ENCODE measurements around the gene PRSS56.

Gene PRSS56

DNA sequence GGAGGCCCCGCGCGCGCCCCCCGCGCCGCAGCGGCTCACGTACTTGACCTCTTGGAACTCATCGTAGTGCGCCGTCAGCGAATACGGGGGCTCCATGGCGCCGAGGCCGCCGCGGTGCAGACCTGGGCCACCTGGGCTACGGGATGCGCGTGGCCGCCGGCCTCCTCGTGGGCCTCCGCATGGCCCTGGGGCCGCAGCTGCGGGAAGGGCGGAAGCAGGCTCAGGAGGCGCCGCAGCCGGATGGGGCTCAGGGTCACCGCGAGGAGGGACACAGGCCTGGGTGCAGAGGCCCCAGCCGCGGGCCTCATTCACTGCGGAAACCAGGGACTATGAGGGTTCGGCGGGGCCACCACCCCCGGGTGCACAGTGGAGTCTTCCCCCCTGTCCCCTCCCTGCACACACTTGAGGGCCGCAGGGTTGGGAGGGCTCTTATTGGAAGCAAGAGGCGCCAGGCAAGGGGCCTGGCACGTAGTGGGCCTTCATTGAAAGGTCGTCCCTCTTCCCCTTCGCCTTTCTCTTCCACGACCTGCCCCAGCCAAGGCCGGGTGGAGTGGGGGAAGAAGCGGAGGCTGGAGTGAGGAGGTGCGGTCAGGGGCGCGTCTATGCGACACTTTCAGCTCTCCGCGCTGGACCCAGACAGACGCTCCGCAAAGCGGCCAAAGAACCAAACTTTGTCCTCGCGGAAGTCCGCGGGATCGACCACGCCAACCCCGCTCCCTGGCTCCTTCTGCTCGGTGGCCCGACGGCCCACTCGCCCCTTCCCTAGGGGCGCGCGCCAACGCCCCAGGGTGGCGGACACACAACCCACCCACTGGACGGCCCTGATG is 33.4 kb upstream of the PRSS56 start:
- no peak for DNase-seq (ENCODE audit: low spot score)

DNA sequence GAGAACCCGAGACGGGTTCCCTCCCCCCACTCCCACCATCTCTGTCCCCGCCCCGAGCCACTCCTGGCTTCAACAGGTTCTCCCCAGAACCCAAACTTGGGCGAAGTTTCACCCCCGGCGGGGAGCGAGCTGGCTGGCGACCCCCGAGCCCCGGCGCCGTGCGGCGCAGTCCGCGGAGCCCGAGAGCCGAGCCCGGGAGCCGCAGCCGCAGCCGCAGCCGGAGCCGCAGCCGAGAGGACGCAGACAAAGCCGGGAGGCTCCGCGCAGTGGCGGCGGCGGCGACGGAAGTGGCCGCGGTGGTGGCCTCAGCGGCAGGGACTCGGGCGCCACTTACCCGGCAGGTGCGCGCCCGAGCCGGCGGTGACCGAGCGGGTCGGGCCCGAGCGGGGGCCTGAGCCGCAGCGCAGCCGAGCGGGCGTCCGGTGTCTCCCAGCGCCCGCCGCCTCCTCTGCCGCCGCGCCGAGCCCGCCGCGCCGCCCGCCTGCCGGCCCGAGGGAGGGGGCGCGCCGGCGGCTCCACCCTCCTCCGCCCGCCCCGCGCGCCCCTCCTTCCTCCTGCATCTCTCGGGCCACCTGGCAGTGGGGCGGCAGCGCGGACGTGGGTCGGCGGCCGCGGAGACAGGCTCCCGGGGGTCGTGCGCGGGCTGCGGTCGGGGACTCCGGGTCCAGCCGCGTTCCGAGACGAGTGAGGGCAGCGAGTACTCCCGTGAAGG is 32.6 kb upstream of the PRSS56 start, which contains the start of gene ECEL1:
TSS of gene ECEL1 (minus strand) at position 450 of the 712 bp plus-strand sequence. CDS start 1,181 bp downstream, outside the sequence.
- no peak for DNase-seq (ENCODE audit: low spot score)

GRCh38 chr2:232488097-232488711 is 32.0 kb upstream of the PRSS56 start:
- no peak for DNase-seq (ENCODE audit: low spot score)

DNA sequence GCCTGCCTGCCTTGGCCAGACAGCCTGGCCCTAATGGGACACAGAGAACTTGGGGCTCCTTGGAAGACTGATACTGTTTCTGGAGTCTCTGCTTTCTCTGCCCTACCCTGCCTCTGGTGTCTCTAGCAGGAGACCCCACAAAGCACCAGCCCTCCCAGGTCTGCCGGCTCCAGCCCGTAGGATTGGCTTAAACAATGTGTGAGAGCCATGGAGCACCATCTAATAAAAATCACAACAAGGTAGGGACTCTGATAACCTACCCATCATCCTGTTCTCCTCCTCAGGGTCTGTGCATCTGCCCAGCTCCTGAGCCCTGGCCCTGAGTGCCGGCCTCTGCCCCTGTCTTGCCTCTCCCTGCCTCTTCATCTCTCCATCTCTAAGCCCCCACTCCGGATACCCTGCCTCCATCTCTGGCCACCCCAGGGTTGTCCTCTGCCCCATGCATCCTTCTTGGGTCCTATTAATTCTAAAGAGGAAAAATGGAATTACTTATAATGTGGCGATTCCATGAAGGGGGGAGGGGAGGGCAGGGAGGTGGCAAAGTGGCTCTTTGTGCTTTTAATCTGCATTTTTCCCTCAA is 31.4 kb upstream of the PRSS56 start:
- DNase-seq (ENCODE audit: low spot score) = no peak

DNA sequence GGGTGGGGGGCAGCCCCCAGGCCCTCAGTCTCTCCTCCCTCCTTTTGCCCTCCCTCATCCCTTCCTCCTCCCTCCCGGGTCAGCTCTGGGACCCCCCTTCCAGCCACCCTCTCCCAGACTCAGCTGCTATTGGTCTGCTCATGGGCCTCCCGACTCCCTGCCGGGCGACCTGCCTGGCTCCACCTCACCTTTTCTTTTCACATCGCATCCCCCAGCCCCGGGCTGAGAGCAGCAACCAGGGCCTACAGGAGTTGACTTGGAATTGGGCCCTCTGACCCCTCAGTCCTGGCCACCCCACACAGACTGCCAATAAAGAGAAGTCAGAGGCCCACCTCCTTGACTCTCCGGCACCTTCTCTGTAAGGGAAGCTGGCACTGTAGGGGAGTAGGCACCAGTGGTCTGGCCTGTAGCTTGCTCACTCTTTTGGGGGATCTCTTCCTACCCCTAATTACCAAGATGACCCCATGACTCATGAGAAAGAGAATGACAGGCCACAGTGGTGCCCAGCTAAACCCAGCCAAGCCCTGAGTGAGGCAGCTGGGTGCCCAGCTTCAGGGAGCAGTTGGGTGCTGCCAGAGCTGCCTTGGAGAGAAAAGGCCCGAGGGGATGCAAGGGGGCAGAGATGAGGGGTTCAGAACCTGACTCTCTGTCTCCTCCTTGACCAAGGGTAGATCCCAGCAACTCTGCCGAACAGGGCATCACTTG is 30.5 kb upstream of the PRSS56 start:
- no peak for DNase-seq (ENCODE audit: low spot score)

- no peak for DNase-seq (ENCODE audit: low spot score)
These were observed 29.7 kb upstream of the PRSS56 start for GRCh38 chr2:232490221-232491138.

GRCh38 chr2:232491139-232491780 is 28.9 kb upstream of the PRSS56 start:
- DNase-seq (ENCODE audit: low spot score) = no peak

- no peak for DNase-seq (ENCODE audit: low spot score)
These were observed 27.8 kb upstream of the PRSS56 start for GRCh38 chr2:232492236-232492848.

DNA sequence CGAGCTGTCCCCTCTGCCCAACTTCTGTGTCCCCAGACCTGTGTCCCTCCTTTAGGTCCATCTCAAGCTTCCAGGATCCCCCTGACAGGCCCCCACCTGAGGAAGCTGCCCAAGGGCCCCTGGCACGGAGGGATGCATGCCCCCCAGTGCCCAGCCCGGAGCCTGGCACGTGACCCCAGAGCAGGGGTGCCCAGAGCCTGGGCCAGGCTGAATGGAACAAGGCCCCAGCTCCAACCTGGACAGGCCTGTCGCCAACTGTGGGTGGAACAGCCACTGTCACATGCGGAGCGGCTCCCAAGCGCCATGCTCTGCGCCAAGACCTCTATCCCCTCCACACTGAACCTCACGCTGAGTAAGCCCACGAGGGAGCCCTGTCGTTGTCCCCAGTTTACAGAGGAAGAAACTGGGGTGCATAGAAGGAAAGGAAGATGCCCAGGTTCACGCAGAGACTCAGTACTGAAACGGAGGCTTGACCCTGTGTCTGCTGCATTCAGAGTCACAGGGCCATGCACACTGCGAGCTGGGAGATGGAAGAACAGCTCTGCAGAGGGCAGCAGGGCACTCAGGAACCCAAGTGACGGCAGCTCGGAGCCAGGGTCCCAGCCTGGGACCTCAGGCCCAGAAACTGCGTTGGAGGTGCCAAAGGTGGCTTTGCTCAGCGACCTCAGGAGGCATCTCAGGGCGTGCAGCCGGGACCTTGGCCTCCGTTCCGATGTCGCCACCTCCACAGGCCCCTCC is 27.1 kb upstream of the PRSS56 start:
- DNase-seq (ENCODE audit: low spot score) = no peak

DNA sequence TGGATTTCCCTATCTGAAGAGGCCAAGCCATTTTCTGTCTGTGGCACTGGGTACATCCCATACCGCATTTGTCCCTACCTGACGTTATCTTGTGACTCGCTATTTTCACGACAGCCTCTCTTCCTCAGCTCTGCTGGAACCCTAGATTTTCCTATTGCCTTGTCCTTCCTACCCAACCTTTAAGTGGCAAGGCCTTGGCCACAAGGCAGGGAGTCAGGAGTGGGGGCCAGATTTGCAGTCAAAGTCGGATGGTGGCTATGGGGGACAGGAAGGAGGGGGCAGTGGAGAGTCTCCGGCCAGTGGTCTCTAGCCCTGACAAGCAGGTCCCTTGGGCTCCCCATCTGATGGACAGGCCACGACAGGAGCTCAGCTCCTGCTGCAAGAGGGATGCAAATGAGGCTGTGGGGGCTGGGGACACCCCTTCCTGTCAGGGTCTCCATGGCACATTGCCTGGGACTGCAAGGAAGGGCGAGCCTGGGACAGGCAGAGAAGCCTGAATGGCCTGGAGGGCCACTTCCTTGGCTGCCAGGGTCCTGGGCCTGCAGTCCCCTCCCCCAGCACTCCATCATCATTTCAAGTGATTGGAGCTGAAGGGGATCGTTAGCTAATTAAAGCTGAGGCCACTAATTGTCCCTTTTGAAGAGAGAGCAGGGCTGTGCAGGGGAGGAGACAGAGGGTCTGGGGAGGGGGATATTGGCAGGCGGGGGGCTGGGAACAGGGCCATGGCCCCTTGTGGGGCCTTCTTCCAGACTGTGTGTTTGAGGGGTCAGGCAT is 26.3 kb upstream of the PRSS56 start:
- no peak for DNase-seq (ENCODE audit: low spot score)

DNA sequence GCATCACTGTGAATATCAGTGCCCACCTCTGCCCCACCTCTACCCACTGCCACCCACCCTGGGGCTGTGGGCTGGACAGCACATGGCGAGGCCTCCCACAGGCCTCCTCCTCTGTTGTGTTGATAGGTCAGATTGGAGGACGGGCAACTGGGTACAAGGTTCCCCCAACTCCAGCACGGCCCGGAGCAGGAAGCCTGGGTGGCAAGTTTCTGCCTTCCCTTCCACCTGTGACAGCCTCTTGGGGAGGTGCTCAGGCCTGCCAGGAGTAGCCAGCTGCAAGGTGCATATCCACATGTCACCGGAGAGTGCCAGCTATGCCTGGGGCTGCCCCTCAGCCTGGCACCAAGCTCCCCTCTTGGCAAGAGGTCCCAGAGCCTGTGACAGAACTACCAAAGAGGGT is 25.6 kb upstream of the PRSS56 start:
- DNase-seq (ENCODE audit: low spot score) = no peak

GRCh38 chr2:232495292-232495691 is 24.9 kb upstream of the PRSS56 start:
- no peak for DNase-seq (ENCODE audit: low spot score)

DNA sequence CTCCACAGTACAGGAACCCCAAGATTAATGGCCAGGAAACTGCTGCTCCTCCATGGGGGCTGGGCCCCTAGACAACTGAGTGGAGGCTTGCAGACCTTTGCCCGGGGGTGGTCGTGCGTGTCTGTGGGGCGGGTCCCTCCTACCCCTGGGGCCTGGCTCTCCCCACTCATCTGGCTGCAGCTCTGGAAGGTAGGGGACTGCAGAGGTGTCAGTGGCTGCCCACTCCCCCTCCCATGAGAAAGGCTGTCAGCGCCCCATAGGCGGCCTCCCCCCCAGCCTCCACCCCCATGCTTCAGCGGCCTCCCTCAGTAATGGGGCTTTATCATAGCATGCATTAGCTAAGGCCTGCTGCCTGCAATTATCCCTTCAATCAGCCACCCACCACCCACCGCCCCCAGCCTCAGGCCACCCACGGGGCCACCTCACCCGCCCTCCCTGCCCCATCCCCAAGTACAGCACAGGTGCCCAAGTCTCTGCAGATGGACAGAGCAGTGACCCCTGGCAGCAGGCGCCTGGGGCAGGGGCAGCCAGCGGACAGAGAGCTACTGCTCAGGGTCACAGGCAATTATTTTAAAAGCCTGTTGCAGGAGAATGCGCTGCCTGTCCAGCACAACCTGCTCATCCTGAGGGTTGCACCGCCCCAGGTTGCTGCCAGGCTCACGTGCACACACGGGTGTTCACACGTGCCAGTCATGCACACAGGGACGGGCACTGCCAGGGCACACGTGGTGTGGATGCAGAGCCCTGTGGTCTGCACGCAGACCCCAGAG is 23.5 kb upstream of the PRSS56 start:
- DNase-seq (ENCODE audit: low spot score) = no peak

DNA sequence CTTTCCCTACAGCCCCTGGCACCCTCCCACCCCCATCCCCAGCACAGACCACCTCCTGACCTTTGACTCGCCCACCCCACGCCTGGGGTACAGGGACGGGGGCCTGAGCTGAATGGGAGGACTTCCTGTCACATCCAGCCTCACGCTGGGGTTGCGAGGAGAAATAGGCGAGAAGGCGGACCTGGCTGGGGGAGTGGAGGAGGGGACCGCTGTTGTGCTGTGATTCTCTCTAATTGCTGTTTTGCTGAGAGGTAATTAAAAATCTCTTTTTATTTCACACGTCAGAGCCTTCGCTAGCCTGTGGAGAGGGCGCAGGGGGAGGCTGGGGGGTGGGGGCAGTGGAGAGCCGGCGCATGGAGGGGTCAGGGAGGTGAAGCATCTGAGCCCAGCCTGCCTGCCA is 22.8 kb upstream of the PRSS56 start:
- DNase-seq (ENCODE audit: low spot score) = no peak

GRCh38 chr2:232498452-232498851 is 21.7 kb upstream of the PRSS56 start:
- no peak for DNase-seq (ENCODE audit: low spot score)

GRCh38 chr2:232501331-232501771 is 18.8 kb upstream of the PRSS56 start:
- DNase-seq (ENCODE audit: low spot score) = no peak

- no peak for DNase-seq (ENCODE audit: low spot score)
These were observed 18.3 kb upstream of the PRSS56 start for GRCh38 chr2:232501794-232502390.

Measured in hepatic stellate cell (primary cell).